Measurements from ENCODE around the gene DNAJC1. TPM values are rescaled to one million over a fixed set of nuclear protein-coding genes. Genes with fewer than 3 reads are reported as not detected.

Gene DNAJC1
- total and polyA plus RNA-seq, 10 of the 15 experiments (the other 5 are each of a cell fraction or from before 2014, with no cell fraction given) = 2.5 to 39.3 (median 20.4) TPM

DNA sequence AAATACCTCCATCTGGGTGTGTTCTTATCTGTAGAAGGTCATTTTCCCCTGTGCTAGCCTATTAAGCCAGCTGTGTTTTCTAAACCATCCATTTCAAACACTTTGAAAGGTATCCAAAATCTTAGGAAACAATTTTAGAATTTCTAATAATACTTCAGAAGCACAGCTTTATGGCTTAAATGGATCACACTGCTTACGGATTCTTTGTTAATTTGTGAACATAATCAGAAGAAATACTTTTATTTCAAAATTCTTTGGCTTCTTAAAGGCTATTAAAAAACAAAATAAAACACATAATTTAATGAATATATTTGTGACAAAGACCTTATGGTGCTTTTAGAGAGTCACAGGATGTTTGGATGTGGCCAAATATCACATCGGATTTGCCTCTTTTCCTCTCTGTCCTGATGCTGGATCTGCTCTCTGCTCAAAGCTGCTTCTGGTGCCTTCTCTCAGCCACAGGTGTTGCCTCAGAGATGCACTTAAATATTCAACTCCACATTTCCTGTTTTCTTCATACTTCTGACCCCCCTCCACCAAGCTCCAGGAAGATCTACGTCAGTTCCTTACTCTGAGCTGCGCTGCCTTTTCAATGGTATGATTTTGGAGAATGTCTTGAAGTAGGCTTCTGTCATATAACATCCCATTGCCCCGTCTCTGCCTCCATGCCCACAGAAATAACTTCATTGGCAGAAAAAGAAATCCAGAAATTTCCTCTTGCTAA lies 238.9 kb downstream of the DNAJC1 start:
- Histone ChIP-seq H3K9ac (ENCODE audit: control insufficient read depth, insufficient read depth, low read length) (no peak overlapping the region), H3K27ac (ENCODE audit: control insufficient read depth, insufficient read depth) (no peak overlapping the region), H2AFZ (ENCODE audit: control insufficient read depth, low read depth, low read length) (no peak overlapping the region), H3K36me3 (ENCODE audit: control insufficient read depth in 2 of 2, insufficient read depth in 2 of 2, low read length in 1 of 2) (no peaks in the 10 kb centered on the region), H3K4me1 (ENCODE audit: control insufficient read depth, insufficient read depth, low read length) (no peaks in the 10 kb centered on the region), H3K9me3 (replicated peaks; ENCODE audit: control insufficient read depth, insufficient read depth, low read length) (no peaks in the 10 kb centered on the region), H3K79me2 (ENCODE audit: control insufficient read depth, insufficient read depth, low read length) (no peaks in the 10 kb centered on the region), H3K4me3 (no peak overlapping the region), H3K27me3 (replicated peaks in 1 of 2; ENCODE audit: control insufficient read depth in 2 of 2, insufficient read depth in 2 of 2, low read length in 1 of 2) (no peaks in the 10 kb centered on the region), H4K20me1 (ENCODE audit: control insufficient read depth, insufficient read depth) (no peaks in the 10 kb centered on the region), H3K4me2 (ENCODE audit: control insufficient read depth, insufficient read depth) (no peak overlapping the region)
- in situ Hi-C loops (cut with MboI) (no loop called here), intact Hi-C loops (cut with micrococcal nuclease; ENCODE audit: unreplicated experiment) (no loop called here)
- ChIA-PET SMC1A (ENCODE audit: uncharacterized antibody, unreplicated experiment) (no interaction called here), RAD21 (ENCODE audit: unreplicated experiment) (no interaction called here), POLR2A (interaction anchor here (0.6 kb wide), 1 partner anchor 57 kb away, joined by 5 read pairs; no protein-coding TSS in a partner anchor), CTCF (no interaction called here)
- WGBS (ENCODE audit: insufficient coverage, insufficient replicate concordance, low lambda C conversion rate, missing lambda C conversion rate) = 95% methylated on average over 5 of the region's 5 CpGs
- no peak for TF ChIP-seq NBN (IDR thresholded peaks at IDR 0.05)
- no peak for TF ChIP-seq ZNF207 (IDR thresholded peaks at IDR 0.05; ENCODE audit: borderline replicate concordance)
- TF ChIP-seq IKZF2 (IDR thresholded peaks at IDR 0.05) = no peak
- no peak for TF ChIP-seq SIX5 (IDR thresholded peaks at IDR 0.05; ENCODE audit: low read depth, low read length, severe bottlenecking)
- no peak for TF ChIP-seq PAX5 (IDR thresholded peaks at IDR 0.05; ENCODE audit: borderline replicate concordance, low read depth, low read length)
- TF ChIP-seq, protein P1, sequence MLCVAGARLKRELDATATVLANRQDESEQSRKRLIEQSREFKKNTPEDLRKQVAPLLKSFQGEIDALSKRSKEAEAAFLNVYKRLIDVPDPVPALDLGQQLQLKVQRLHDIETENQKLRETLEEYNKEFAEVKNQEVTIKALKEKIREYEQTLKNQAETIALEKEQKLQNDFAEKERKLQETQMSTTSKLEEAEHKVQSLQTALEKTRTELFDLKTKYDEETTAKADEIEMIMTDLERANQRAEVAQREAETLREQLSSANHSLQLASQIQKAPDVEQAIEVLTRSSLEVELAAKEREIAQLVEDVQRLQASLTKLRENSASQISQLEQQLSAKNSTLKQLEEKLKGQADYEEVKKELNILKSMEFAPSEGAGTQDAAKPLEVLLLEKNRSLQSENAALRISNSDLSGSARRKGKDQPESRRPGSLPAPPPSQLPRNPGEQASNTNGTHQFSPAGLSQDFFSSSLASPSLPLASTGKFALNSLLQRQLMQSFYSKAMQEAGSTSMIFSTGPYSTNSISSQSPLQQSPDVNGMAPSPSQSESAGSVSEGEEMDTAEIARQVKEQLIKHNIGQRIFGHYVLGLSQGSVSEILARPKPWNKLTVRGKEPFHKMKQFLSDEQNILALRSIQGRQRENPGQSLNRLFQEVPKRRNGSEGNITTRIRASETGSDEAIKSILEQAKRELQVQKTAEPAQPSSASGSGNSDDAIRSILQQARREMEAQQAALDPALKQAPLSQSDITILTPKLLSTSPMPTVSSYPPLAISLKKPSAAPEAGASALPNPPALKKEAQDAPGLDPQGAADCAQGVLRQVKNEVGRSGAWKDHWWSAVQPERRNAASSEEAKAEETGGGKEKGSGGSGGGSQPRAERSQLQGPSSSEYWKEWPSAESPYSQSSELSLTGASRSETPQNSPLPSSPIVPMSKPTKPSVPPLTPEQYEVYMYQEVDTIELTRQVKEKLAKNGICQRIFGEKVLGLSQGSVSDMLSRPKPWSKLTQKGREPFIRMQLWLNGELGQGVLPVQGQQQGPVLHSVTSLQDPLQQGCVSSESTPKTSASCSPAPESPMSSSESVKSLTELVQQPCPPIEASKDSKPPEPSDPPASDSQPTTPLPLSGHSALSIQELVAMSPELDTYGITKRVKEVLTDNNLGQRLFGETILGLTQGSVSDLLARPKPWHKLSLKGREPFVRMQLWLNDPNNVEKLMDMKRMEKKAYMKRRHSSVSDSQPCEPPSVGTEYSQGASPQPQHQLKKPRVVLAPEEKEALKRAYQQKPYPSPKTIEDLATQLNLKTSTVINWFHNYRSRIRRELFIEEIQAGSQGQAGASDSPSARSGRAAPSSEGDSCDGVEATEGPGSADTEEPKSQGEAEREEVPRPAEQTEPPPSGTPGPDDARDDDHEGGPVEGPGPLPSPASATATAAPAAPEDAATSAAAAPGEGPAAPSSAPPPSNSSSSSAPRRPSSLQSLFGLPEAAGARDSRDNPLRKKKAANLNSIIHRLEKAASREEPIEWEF (IDR thresholded peaks at IDR 0.05; ENCODE audit: insufficient replicate concordance, low read depth, low read length) = no peak
- no TSS peak for BruUV-seq (replicated peaks)
- no peak for FAIRE-seq
- ATAC-seq = no peak
- no peak for DNase-seq (ENCODE audit: low read depth, low spot score)

All from GM12878 (cell line).